Measurements from ENCODE around the gene PEF1.
"Not testable (repeated sequence)": the region's sequence is repeated elsewhere in the genome, so short reads cannot be mapped to it uniquely, and the experiment has no call there.

PEF1 gene

GRCh38 chr1:31605908-31606427 lies 38.7 kb downstream of the PEF1 start:
- peak in 1 of 2 experiments; percentile 7 for DNase-seq

DNA sequence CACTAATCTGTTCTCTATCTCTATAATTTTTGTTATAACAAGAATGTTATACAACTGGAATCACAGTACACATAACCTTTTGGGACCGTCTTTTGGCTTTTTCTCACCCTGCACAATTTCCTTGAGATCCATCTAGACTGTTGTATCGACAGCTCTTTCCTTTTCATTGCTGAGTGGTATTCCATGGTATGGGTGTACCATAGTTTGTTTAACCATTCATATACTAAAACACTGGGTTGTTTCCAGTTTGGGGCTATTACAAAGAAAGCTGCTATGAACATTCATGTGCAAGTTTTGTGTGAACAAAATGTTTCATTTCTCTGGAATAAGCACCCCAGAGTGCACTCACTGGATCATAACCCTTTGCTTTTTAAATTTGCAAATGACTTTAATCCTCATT lies 42.6 kb downstream of the PEF1 start:
- DNase-seq: no peak

DNA sequence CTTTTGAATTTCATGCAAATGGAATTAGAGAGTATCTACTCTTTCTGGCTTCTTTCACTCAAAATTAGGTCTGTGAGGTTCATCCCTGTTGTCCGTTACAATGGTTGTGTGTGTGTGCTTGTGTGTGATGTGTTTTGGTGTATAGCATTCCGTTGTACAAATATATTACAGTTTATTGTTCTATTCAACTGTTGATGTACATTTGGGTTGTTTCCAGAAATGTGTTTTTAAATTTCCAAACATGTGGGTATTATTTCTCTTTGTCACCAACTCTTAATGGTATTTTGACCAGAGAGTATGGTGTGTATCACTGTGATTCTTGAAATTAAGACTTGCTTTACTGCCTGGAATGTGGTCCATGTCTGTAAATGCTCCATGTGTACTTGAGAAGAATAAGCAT lies 44.0 kb downstream of the PEF1 start:
- no peak for DNase-seq

DNA sequence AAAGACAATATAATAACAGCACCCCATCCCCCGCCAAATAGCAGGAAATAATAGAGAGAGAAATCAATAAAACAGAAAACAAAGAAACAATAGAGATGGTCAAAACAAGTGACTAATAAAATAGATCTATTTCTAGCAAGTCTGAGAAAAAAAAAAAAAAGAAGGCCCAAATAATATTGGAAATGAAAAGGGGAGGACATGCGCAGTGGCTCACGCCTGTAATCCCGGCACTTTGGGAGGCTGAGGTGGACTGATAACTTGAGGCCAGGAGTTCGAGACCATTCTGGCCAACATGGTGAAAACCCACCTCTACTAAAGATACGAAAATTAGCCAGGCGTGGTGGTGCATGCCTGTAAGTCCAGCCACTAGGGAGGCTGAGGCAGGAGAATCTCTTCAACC lies 45.7 kb downstream of the PEF1 start:
- DNase-seq: no peak

- no peak for DNase-seq
These were observed 48.0 kb downstream of the PEF1 start for GRCh38 chr1:31596737-31597097.

DNA sequence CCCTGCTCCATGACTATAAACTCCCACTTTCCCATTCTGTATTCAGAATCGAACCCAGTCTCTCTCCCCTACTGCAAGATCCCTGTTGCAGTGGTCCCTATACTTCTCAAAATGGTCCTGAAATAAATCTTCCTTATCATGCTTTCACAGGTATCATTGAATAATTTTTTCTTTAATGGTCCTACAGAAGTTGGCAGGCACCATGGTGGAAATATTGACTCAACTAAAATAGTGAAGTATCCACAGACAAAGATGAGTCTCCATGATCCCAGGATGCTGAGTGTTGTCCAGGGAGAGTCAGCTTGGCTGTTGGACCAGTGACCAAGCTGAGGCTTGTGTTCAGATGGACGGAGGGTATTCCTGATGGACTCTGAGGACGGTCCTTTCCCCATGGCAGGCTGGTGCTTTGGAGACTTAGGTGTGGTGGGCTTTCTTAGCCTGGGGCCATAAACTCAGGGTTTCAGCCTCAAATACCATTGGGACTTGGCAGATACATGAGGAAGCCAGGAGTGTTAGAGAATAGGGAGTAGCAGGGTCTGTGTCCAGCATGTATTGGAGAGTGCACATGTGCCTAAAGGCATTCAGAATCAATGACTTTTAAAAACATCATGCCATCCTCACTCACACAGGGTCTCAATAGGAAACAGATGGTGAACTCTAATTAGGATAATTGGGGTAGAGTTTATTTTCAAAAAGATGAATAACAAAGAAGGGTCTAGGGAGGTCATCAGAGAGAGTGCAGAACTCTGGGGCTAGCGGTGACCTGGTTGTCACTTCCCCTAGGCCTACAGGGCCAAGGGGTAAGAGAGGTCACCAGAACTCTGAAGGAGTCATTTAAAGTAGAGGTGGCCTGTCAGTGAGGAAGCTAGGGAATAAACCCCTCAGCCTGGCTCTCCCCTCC lies 48.6 kb downstream of the PEF1 start:
- DNase-seq: no peak

- DNase-seq: peak; percentile 41 to 67
These were observed 50.7 kb downstream of the PEF1 start for GRCh38 chr1:31593770-31594632.

- no peak for DNase-seq
These were observed 51.5 kb downstream of the PEF1 start for GRCh38 chr1:31593136-31593665.

DNA sequence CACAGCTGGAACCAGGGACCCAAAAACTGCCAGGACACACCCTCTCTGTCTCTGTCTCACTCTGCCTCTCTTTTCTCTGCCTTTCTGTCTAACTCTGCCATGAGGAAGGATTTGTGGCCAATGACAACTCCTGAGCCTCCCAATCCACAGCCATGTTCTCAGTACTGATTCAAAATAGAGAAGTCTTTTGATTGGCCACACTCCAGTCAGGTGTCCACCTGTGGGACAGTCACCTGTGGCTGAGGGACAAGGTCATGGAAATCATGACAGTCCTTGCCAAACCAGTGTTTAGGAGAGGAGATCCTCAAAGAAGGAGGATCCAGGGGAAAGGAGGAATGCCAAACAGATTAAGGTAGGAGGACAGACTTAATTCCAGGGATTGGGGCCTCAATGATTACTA lies 52.5 kb downstream of the PEF1 start:
- DNase-seq: no peak

GRCh38 chr1:31591425-31592093 lies 53.1 kb downstream of the PEF1 start:
- DNase-seq: no peak

- no peak for DNase-seq
These were observed 55.7 kb downstream of the PEF1 start for GRCh38 chr1:31588751-31589515.

DNA sequence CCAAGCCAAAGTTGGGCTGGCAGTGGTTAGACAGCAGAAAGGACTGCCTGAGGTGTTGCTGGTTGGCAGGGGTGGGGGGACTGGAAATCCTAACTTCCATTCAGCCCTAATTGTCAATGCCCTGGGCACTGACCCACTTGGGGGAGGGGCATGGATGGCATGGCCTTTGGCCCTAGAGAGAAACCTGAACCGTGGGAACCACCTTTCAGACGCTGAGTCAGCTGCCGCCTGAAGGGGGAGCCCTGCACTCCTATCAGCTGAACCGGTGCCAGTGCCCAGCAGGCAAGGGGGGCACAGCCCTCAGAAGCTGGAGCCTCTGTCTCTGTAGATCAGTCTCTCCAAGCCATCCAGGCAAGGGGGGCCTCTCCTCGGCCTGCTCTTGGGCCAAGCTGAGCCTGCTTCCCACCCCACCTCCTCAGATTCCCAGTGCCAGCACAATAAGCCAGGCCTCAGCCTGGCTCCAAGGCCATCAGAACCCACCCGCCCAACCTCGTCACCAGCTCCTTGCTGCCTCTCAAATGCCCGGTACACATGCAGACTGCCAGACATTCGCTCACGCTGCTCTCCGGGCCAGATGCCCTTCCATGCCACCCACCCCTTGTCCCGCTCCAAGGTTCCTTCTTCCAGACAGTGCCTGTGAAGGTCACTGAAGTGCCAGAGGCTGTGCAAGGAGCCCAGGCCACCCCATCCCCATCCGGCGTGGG lies 56.8 kb downstream of the PEF1 start:
- DNase-seq: peak; percentile 13 to 42

GRCh38 chr1:31587328-31587699 lies 57.4 kb downstream of the PEF1 start:
- DNase-seq: not testable (repeated sequence)

- DNase-seq: no peak
These were observed 58.0 kb downstream of the PEF1 start for GRCh38 chr1:31586376-31587327.

DNA sequence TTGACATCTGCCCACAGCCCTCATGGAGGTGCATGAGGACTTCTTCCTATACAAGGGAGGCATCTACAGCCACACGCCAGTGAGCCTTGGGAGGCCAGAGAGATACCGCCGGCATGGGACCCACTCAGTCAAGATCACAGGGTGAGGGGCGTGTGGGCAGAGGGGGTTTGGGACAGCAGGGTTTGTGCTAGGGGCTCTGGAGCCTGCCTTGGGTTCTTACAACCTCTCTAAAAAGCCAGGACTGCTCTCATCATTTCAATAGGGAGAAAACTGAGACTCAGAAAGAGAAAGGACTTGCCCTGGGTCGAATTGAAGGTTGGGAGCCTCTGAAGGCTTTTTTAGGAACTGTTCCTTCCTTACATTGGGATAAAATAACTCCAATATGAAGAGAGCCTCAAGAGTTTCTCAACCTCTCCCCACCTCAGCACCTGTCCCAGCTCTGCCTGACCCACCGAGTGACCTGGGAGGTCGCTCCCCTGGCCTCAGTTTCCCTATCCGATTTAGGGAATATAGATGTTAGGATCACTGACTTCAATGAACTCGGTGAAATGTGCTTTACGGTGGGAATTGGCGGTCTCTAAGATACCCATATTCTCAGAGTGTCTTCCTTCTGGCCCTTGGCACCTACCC lies 58.8 kb downstream of the PEF1 start:
- no peak for DNase-seq

DNA sequence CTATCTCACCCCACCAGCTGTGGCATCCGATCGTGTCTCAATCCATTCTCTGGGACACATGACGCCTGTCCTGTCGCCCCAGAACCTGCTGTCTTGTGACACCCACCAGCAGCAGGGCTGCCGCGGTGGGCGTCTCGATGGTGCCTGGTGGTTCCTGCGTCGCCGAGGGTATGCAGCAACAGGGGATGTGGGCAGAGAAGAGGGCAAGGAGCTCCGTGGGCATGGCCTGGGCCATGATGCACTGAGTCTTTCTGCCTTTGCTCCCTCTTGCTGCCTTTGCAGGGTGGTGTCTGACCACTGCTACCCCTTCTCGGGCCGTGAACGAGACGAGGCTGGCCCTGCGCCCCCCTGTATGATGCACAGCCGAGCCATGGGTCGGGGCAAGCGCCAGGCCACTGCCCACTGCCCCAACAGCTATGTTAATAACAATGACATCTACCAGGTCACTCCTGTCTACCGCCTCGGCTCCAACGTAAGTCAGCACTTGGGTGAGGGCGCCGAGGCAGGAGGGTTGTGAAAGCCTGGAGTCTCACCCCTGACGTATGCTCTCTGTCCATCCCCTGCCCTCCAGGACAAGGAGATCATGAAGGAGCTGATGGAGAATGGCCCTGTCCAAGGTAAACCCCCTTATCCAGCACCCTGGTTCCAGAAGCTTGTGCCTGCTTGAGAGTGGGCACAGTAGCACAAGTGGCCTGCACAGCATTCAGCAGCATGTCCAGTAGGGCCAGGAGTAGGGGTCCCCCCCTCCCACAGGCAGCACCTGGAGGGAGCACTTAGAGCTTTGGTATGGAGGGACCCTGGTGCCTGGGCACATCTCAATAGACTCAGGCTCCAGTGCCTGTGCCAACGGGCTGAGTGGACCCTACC lies 59.6 kb downstream of the PEF1 start:
- DNase-seq: no peak

DNA sequence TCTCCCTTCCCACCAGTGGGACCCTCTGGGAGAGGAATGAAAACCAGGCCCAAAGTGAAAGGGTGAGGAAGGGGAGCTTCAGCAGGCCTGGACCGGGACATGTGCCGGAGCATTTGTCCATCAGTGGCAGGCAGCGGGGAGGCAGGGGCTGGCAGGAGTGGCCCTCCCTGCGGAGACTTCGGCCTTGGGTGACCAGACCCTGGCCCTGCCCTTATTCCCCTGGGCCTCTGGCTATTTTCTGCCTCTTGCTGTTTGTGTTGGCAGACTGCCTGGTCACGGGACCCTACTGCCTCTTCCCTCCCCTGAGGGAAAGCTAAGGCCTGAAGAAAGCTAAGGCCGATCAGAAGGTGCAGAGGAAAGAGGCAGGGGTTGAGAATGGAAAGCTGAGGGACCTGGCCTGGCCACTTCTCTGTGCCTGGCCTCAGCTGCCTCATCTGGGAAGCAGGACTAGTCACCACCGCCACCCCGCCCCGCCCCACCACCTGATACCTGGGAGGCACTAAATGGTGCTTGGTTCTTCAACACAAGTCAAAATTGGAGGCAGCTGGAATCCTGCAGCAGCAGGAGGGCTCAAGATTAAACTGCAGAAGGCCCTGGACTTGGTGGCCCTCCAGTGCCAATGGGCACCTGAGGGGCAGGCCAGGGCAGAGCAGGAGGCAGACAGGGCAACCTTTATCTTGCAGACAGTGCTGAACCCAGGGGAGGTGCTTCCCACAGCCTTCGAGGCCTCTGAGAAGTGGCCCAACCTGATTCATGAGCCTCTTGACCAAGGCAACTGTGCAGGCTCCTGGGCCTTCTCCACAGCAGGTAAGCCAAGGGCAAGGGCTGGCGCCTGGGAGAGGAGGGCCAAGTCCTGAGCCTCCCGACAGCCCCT lies 60.4 kb downstream of the PEF1 start:
- DNase-seq: no peak
